Measurements from ENCODE around the gene TRABD2B.

TRABD2B gene

GRCh38 chr1:47776667-47777131, 220.5 kb downstream of the TRABD2B start:
- TF ChIP-seq POLR2A (IDR thresholded peaks at IDR 0.05; ENCODE audit: low read depth, low read length), result no peak
- no peak for DNase-seq (ENCODE audit: insufficient read length, low spot score)

GRCh38 chr1:47774986-47775834, 222.0 kb downstream of the TRABD2B start:
- no peak for FAIRE-seq

More at GRCh38 chr1:47776667-47777131, 220.5 kb downstream of the TRABD2B start:
- FAIRE-seq, result no peak

GRCh38 chr1:47772960-47773682, 224.1 kb downstream of the TRABD2B start:
- TF ChIP-seq POLR2A (IDR thresholded peaks at IDR 0.05; ENCODE audit: low read depth, low read length), result no peak
- DNase-seq (ENCODE audit: insufficient read length, low spot score), result no peak
- FAIRE-seq, result no peak

More at GRCh38 chr1:47774986-47775834, 222.0 kb downstream of the TRABD2B start:
- no peak for TF ChIP-seq POLR2A (IDR thresholded peaks at IDR 0.05; ENCODE audit: low read depth, low read length)
- DNase-seq (ENCODE audit: insufficient read length, low spot score), result no peak

- DNase-seq (ENCODE audit: insufficient read length, low spot score) (no peak), FAIRE-seq (no peak)
- no peak for TF ChIP-seq POLR2A (IDR thresholded peaks at IDR 0.05; ENCODE audit: low read depth, low read length)
Measured at GRCh38 chr1:47772281-47772680, 224.9 kb downstream of the TRABD2B start.

DNA sequence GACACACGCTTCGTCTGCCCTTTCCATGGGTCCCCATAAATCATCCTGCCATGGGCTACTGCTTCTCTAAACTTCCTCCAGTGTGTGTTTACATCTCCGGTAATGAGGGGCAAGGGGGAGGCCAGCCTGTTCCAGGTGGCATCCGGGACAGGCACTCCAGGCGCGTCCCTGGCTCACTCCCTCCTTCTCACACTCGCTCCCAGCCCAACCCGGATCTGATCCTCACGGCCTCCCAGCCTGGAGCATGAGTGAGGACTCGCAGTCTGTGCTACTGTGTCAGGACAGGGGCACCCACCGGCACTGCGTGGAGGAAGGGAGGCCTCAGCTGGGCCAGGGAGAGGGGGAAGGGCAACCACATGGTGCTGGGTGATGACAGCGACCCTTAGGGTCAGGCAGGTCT, 225.4 kb downstream of the TRABD2B start:
- FAIRE-seq, result no peak
- DNase-seq (ENCODE audit: insufficient read length, low spot score), result no peak
- no peak for TF ChIP-seq POLR2A (IDR thresholded peaks at IDR 0.05; ENCODE audit: low read depth, low read length)

DNA sequence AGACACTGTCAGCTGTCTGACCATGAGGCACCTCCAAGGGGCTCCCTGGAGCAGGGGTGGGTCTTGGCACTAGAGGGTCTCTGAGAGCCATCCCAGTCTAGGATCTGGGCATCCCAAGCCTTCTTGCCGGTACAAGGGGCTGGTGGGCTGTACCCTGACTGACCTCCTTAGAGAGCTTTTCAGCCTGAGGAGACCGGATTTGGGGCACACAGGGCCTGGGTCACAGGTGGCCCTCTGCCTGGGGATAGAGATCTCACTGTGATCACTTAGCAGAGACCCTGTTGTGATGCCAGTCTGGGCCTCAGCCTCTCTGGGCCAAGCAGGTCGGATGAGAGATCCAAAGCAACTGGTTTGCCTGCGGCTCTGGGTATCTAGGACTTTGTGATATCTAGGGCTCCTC, 227.2 kb downstream of the TRABD2B start:
- no peak for TF ChIP-seq POLR2A (IDR thresholded peaks at IDR 0.05; ENCODE audit: low read depth, low read length)
- no peak for DNase-seq (ENCODE audit: insufficient read length, low spot score)
- FAIRE-seq, result no peak

- no peak for TF ChIP-seq POLR2A (IDR thresholded peaks at IDR 0.05; ENCODE audit: low read depth, low read length)
- no peak for FAIRE-seq
Measured at GRCh38 chr1:47769295-47769694, 227.9 kb downstream of the TRABD2B start.

DNA sequence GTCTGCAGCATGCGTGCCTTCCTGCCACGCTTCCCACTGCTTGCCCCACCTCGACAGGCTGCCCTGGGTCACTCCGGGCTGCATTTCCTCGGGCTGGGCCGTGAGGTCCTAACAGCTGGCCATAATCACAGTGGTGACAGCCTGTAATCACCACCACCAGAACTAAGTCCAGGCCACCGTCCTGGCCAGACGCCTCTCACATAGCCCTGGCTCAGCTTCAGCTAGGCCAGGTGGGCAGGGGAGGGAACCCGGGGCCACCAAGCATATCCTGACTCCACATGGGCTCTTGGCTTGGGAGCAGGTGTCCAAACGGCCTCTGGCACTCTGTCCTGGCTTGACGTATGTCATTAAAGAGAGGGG, 229.5 kb downstream of the TRABD2B start:
- no peak for DNase-seq (ENCODE audit: insufficient read length, low spot score)
- no peak for TF ChIP-seq POLR2A (IDR thresholded peaks at IDR 0.05; ENCODE audit: low read depth, low read length)
- no peak for FAIRE-seq

More at GRCh38 chr1:47769295-47769694, 227.9 kb downstream of the TRABD2B start:
- DNase-seq (ENCODE audit: insufficient read length, low spot score), result no peak

- no peak for TF ChIP-seq POLR2A (IDR thresholded peaks at IDR 0.05; ENCODE audit: low read depth, low read length)
- FAIRE-seq, result no peak
Measured at GRCh38 chr1:47766832-47767740, 230.1 kb downstream of the TRABD2B start.

DNA sequence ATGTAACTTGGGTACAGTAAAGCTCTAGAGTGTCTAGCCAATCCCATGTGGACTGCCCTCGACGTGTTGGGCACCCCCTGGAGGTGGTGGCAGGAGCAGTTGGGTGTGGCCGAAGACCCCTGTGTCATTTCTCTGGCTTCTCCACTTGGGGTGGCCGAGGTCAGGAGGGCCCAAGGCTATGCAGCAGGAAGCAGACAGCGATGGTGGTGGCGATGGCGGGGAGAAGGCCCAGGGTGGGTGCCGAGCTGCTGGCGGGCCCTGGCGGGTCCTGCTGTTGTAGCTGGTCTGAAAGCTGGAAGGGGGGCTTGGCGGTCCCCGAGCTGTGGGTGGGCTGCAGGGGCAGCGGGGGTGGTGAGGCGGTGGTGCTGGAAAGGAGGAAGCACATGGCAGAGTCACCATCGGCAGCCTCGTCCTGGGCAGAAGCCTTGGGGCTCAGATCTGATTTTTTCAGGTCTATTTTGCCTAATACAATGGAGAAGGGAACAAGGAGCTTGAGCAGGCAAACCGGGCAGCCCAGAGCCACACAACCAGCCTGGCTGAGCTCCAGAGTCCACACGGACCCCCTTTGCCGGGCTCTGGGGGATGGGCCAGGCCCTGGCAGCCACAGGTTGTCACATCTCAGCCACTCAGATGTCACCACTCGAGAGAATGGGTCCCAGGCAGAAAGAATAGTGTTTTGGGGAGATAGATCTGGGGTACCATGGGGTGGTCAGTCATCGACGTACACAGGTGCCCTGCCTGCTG, 231.3 kb downstream of the TRABD2B start:
- no peak for FAIRE-seq
- no peak for TF ChIP-seq POLR2A (IDR thresholded peaks at IDR 0.05; ENCODE audit: low read depth, low read length)
- no peak for DNase-seq (ENCODE audit: insufficient read length, low spot score)

More at GRCh38 chr1:47766832-47767740, 230.1 kb downstream of the TRABD2B start:
- DNase-seq (ENCODE audit: insufficient read length, low spot score), result no peak

GRCh38 chr1:47765236-47765635, 231.9 kb downstream of the TRABD2B start:
- no peak for DNase-seq (ENCODE audit: insufficient read length, low spot score)
- TF ChIP-seq POLR2A (IDR thresholded peaks at IDR 0.05; ENCODE audit: low read depth, low read length), result no peak
- no peak for FAIRE-seq

DNA sequence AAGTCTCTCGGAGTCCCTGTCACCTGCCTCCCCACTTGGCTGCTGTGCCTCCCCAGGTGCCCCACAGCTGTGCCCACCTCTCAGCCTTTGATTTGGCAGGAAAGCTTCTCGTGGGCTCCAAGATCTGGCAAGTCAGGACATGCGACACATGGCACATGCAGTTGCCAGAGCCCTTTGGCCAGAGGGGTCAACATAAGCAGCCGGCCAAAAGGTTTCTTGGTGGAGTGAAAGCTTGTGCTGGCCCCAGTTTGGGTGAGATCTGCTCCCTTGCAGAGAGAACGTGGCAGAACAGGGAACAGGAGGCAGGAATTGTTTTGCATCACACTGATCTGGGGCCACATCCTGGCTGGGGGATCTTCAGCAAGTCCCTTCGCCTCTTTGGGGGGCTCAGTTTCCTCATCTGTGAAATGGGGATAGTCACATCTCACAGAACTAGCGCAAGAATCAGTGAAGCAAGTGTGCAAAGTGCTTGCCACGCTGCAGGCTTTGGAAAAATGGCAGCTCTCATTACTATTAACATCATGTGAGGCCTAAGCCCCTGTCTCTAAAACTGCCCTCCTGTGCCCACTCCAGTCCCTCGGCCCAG, 232.6 kb downstream of the TRABD2B start:
- FAIRE-seq (no peak), DNase-seq (ENCODE audit: insufficient read length, low spot score) (no peak)
- no peak for TF ChIP-seq POLR2A (IDR thresholded peaks at IDR 0.05; ENCODE audit: low read depth, low read length)

Measured in H54 (cell line).